Fibroblast of lung (primary cell): ENCODE measurements around the gene SLC45A2. TPM values are rescaled to one million over a fixed set of nuclear protein-coding genes. Genes with fewer than 3 reads are reported as not detected.

ENCODE experiments used
- DNase-seq, 2 donors: peaks; one replicate each; pipeline versions ENCODE4 v3.0.0 to v3.0.0-alpha.2; 2010; ENCODE audit warnings: low read depth in 2 of 2
- H2AFZ ChIP-seq: 2 replicates; pipeline ENCODE4 v1.5.1; 2012; ENCODE audit warnings: low read length, control low read depth, inconsistent platforms
- H3K27ac ChIP-seq: 2 replicates; pipeline ENCODE4 v1.5.1; 2011; ENCODE audit warnings: low read length, control low read depth; ENCODE audit not compliant: insufficient read depth
- H3K27me3 ChIP-seq: 2 replicates; pipeline ENCODE4 v1.5.1; 2011; ENCODE audit warnings: mild to moderate bottlenecking, low read length; ENCODE audit not compliant: control insufficient read depth, insufficient read depth
- H3K36me3 ChIP-seq: 2 replicates; pipeline ENCODE4 v1.5.1; 2011; ENCODE audit warnings: low read length; ENCODE audit not compliant: control insufficient read depth, insufficient read depth
- H3K4me1 ChIP-seq: 2 replicates; pipeline ENCODE4 v1.5.1; 2011; ENCODE audit warnings: low read length; ENCODE audit not compliant: control insufficient read depth, insufficient read depth; ENCODE audit errors: extremely low read depth
- H3K4me2 ChIP-seq: 2 replicates; pipeline ENCODE4 v1.5.1; 2011; ENCODE audit warnings: low read length, control low read depth; ENCODE audit not compliant: insufficient read depth; ENCODE audit errors: extremely low read depth
- H3K4me3 ChIP-seq, 4 experiments: fragments of 200-600 bp in 1 of 4; sonication (generic) in 1 of 4; replicated peaks in 1 of 4; 2 replicates each; pipeline ENCODE4 v1.5.1; 2011 to 2016; ENCODE audit warnings: low read length in 4 of 4, low read depth in 3 of 4, mild to moderate bottlenecking in 3 of 4, control low read depth in 2 of 4, inconsistent platforms in 1 of 4, mixed read lengths in 1 of 4; ENCODE audit not compliant: insufficient read depth in 1 of 4; ENCODE audit errors: control extremely low read depth in 1 of 4
- H3K79me2 ChIP-seq: 2 replicates; pipeline ENCODE4 v1.5.1; 2012; ENCODE audit warnings: mild to moderate bottlenecking, low read length, inconsistent platforms; ENCODE audit not compliant: control insufficient read depth, insufficient read depth
- H3K9ac ChIP-seq: 2 replicates; pipeline ENCODE4 v1.5.1; 2011; ENCODE audit warnings: mild to moderate bottlenecking, low read length, control low read depth; ENCODE audit not compliant: insufficient read depth
- H3K9me3 ChIP-seq: 2 replicates; pipeline ENCODE4 v1.5.1; 2012; ENCODE audit warnings: low read depth, low read length; ENCODE audit not compliant: control insufficient read depth, insufficient read depth
- H4K20me1 ChIP-seq: 2 replicates; pipeline ENCODE4 v1.5.1; 2011; ENCODE audit warnings: low read length; ENCODE audit not compliant: control insufficient read depth, insufficient read depth; ENCODE audit errors: extremely low read depth
- EZH2 ChIP-seq: IDR thresholded peaks from 2 replicates; pipeline ENCODE4 v1.5.1; 2012; ENCODE audit warnings: low read length, control low read depth, mild to moderate bottlenecking; ENCODE audit errors: missing control alignments
- polyA plus RNA-seq, 2 donors: library from polyadenylated mRNA; depleted of rRNA in 1 of 2; stranded (reverse) in 1 of 2; unstranded in 1 of 2; fragments of >200 nt; gene quantifications; 2 replicates each; pipeline ENCODE4 v1.2.1, GENCODE V29; 2011 to 2012; ENCODE audit warnings: missing spikeins in 1 of 2
- total RNA-seq: library from RNA; depleted of rRNA; stranded (reverse); fragments of >200 nt; gene quantifications from 2 replicates; pipeline ENCODE4 v1.2.1, GENCODE V29; 2014
- TF ChIP-seq, protein P1 (sequence below), 2 donors: IDR thresholded peaks in 1 of 2; conservative IDR thresholded peaks in 1 of 2; 1 replicate in 1 of 2; 2 replicates in 1 of 2; pipeline ENCODE4 v1.5.1; 2011 to 2012; ENCODE audit warnings: low read length in 2 of 2, control low read depth in 1 of 2, inconsistent platforms in 1 of 2, low read depth in 1 of 2, mild to moderate bottlenecking in 1 of 2

Gene SLC45A2
- total and polyA plus RNA-seq, 2 donors (not counting 1 experiment from before 2014, with no cell fraction given): under 0.01 TPM; not detected in 1

DNA sequence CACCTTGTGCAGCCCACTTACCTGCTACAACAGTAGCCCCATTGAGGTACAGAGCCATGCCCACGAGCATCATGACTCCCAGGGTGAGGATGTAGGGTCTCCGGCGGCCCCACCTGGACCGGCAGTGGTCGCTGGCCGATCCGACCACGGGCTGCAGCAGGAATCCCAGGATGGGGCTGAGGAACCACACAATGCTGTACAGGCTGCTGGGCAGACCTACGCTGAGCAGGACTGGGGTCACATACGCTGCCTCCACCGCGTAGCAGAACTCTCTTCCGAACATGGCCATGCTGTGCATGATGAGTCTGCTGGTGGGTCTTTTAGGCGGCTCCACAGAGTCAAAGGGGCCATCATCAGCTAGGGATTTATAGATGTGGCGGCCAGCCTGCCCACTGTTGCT lies 315 bp downstream of the SLC45A2 start:
- Histone ChIP-seq H4K20me1 (no peaks in the 10 kb centered on the region), H3K4me2 (no peak overlapping the region), H3K9me3 (no peaks in the 10 kb centered on the region), H3K36me3 (peaks cover under 1% of the 10 kb centered on the region), H3K4me1 (no peaks in the 10 kb centered on the region), H3K27ac (no peak overlapping the region), H3K9ac (no peak overlapping the region), H3K79me2 (no peaks in the 10 kb centered on the region), H3K27me3 (no peaks in the 10 kb centered on the region), H3K4me3 (no peak overlapping the region), H2AFZ (no peak overlapping the region)
- no peak for DNase-seq
- TF ChIP-seq EZH2: no peak
- TF ChIP-seq, protein P1, sequence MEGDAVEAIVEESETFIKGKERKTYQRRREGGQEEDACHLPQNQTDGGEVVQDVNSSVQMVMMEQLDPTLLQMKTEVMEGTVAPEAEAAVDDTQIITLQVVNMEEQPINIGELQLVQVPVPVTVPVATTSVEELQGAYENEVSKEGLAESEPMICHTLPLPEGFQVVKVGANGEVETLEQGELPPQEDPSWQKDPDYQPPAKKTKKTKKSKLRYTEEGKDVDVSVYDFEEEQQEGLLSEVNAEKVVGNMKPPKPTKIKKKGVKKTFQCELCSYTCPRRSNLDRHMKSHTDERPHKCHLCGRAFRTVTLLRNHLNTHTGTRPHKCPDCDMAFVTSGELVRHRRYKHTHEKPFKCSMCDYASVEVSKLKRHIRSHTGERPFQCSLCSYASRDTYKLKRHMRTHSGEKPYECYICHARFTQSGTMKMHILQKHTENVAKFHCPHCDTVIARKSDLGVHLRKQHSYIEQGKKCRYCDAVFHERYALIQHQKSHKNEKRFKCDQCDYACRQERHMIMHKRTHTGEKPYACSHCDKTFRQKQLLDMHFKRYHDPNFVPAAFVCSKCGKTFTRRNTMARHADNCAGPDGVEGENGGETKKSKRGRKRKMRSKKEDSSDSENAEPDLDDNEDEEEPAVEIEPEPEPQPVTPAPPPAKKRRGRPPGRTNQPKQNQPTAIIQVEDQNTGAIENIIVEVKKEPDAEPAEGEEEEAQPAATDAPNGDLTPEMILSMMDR (conservative IDR thresholded peaks at IDR 0.05 in 1 of 2, IDR thresholded peaks at IDR 0.05 in 1 of 2; ENCODE audit: low read depth in 1 of 2, low read length in 2 of 2): no peak

DNA sequence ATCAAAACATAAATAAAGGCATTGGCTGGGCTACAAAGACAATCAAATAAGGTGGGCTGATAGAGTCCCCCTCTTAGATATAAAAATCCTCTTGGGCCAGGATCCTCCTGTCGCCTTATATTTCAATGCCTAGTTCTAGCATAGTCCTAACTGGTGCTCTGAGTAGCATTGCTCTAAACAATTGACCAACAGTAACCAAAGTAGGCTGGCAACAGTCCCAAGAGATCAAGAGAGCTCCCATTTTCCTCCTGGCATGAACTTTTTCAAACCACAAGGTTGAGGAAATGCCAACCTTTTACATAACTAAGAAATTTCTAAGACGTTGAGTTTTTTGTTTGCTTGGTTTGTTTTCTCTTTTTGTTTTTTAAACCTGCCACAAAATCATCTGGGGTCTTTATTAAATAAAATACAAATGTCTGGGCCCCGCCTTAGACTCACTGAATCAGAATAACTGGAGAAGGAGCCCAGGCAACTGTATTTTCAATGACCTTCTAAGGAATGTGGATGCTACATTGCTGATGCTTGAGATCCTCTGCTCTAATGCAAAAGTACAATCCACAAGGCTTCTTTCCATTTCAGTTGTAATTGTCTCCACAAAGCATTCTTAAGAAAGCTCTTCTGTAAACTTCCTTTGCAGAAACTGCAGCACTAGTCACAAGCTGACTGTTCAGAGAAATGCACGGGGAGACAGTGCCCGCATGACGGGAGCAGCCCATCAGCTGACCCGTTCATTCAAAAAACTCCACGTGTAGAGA lies 2.9 kb downstream of the SLC45A2 start:
- no peak overlapping the region for H3K9ac ChIP-seq
- no peaks in the 10 kb centered on the region for H3K36me3 ChIP-seq
- no peak overlapping the region for H2AFZ ChIP-seq
- no peaks in the 10 kb centered on the region for H4K20me1 ChIP-seq
- H3K9me3 ChIP-seq: no peaks in the 10 kb centered on the region
- no peaks in the 10 kb centered on the region for H3K27me3 ChIP-seq
- DNase-seq: peak; percentile 20 to 42
- no peaks in the 10 kb centered on the region for H3K4me1 ChIP-seq
- H3K27ac ChIP-seq: no peak overlapping the region
- no peak for TF ChIP-seq EZH2
- TF ChIP-seq, protein P1 (conservative IDR thresholded peaks at IDR 0.05 in 1 of 2, IDR thresholded peaks at IDR 0.05 in 1 of 2; ENCODE audit: low read depth in 1 of 2, low read length in 2 of 2): no peak
- no peak overlapping the region for H3K4me2 ChIP-seq
- no peak overlapping the region for H3K4me3 ChIP-seq
- no peaks in the 10 kb centered on the region for H3K79me2 ChIP-seq

DNA sequence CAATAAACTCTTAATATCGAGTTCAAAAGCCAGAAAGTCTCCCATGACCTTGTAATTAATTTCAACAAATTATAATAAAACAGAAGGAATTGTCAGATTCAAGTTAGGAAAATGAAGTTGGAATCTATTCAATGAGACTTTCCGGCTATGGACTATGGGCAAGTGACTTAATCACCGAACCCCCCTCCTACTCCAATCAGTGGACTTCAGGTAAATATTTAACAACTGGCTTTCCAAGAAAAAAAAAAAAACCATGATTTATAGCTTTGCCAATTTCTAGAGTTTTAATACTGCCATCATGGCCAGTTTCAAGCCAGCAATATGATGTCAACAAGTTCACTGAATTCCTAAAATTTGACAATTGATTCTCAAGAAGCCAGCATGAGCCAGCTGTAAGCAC lies 4.5 kb downstream of the SLC45A2 start:
- Histone ChIP-seq H4K20me1 (no peaks in the 10 kb centered on the region), H3K27ac (no peak overlapping the region), H3K4me2 (no peak overlapping the region), H3K4me1 (no peaks in the 10 kb centered on the region), H2AFZ (no peak overlapping the region), H3K27me3 (no peaks in the 10 kb centered on the region), H3K4me3 (no peak overlapping the region), H3K9me3 (no peaks in the 10 kb centered on the region), H3K79me2 (no peaks in the 10 kb centered on the region), H3K9ac (no peak overlapping the region), H3K36me3 (no peaks in the 10 kb centered on the region)
- no peak for DNase-seq
- TF ChIP-seq EZH2: no peak
- TF ChIP-seq, protein P1 (conservative IDR thresholded peaks at IDR 0.05 in 1 of 2, IDR thresholded peaks at IDR 0.05 in 1 of 2; ENCODE audit: low read depth in 1 of 2, low read length in 2 of 2): no peak
